Retina (tissue), 1 donor: ENCODE data around the gene SEC61B.
"Not testable (repeated sequence)": the region's sequence is repeated elsewhere in the genome, so short reads cannot be mapped to it uniquely, and the experiment has no call there.

Experiments
- DNase-seq: peaks from one replicate; pipeline ENCODE4 v3.0.0-alpha.2; 2016

SEC61B gene

DNA sequence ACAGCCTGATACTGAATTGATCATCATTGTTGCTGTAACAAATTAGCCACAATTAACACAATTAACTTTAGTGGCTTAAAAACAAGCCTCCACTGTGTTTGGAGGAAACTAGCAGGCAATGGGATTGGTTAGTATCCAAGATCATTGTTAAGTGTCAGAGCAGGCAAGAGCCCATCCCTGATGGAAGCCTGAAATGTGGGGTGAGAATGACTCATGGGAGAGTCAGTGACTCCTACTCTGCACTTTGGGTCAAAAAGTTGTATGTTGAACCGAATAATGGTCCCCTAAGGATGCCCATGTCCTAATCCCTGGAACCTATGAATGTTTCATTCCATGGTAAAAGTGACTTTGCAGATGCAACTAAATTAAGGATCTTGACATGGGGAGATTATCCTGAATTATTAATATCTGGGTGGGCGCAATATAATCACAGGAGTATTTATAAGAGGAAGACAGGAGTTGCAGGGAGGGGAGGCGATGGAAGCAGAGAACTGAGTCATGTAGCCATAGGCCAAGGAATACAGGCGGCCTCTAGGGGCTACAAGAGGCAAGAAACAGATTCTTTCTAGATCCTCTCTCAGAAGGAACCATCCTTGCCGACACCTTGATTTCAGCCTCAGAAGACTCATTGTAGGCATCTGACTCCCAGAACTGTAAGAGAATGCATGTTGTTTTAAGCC is 29.2 kb upstream of the SEC61B start:
- no peak for DNase-seq

DNA sequence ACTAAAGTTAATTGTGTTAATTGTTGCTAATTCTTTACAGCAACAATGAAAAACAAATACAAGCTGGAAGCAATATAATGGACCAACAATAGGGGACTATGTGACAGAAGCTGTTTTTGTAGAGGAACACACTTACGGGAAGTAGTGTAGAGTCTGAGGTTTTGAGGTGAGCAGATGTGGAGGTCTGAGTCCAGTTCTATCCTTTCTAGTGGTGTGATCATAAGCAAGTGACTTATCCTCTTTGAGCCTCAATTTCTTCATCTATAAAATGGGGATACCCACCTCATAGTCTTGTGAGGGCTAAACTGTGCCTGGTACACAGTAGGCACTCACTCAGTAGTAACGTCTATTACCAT is 28.6 kb upstream of the SEC61B start:
- no peak for DNase-seq

DNA sequence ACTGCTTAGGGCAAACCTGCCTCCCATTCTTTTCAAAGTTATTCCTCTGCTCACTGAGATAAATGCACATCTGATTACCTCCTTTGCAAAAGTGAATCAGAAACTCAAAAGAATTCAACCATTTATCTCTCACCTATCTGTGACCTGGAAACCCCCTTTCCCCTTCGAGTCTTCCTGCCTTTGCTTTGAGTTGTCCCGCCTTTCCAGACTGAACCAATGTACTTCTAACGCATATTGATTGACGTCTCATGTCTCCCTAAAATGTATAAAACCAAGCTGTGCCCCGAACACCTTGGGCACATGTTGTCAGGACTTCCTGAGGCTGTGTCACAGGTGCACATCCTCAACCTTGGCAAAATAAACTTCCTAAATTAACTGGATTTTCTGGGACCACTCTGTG is 25.6 kb upstream of the SEC61B start:
- DNase-seq: not testable (repeated sequence)

DNA sequence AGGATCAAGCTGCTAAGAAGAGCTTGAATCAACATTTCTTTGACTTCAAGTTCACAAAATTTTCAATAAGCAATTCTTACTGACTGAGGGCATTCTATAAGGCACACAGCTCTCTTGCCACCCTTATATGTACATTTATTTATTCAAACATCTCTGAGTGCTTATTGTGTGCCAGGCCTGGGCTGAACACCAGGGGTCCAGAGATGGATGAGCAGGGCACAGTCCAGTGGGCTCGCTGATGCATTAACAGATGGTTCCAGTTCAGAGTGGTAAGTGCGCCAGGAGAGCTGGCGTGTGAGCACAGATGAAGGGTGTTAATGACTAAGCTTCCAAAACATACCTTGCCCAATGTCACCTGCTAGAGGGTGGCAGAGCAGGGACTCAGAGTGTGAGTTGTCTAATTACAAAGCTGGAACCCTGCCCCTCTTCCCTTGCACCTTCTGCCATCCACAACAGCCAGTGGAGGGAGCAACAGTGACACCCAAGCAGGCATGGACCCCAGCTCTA is 24.9 kb upstream of the SEC61B start:
- no peak for DNase-seq

DNA sequence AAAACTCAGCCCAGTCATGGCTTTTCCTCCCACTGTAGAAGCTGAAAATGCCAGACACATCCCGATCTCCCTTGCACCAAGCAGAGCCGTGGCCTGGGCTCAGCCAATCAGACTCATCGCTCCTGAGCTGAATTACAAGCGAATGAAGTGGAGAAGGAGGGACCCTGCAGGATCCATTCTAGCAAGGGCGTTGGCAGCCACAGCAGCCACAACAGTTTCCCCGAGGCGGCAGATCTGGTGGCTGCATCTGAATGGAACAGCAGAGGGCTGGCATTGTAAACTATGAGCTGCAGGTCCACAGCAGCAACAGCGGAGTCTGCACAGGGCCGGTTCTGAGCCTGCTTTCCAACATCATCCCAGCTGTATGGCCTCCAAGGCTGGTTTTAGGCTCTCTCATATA is 24.1 kb upstream of the SEC61B start:
- DNase-seq: no peak

DNA sequence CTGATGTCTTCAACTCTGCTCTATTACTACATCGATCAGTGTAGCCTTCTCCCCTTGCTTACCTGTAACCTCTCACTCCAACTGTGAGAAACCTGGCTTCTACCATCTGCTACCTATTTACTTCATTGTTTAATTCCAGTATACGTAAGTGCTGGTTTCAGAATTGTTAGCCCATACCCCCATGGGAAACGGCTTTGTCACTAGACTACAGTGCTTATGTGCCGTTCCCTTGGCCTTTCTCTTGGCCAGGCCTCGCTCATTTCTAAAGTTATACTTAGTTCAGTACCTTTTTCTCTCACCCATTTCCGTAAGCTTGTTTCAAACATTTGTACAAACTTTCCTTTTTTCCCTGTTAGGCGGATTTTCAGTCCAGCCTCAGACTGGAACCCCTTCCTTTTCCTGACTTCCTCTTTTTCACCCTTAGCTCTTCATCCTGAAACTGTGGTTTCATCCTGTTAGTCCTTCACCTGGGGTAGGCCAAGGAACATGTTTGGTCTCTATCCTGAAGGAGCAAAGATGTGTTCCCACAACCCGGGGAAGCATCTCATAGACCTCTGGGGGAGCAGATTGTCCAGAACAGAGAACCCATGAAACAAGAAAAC is 22.0 kb upstream of the SEC61B start:
- DNase-seq: no peak

DNA sequence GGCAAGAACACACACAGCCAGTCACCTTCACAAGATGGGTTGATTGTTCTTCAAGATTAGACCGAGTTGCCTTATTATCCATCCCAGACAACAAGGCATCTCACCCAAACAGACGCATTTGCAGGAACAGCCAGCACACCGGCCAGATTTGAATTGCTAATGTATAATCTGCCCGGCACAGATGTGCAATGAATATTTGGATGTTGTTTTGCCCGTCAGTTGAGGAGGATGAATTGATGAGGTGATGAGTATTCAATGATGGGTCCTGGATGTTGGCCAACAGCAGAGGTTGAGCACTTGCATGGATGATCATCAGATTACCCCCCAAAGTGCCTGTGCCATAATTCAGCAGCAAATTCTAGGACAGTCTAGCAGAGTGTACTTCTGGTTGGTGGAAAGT is 20.5 kb upstream of the SEC61B start:
- no peak for DNase-seq

DNA sequence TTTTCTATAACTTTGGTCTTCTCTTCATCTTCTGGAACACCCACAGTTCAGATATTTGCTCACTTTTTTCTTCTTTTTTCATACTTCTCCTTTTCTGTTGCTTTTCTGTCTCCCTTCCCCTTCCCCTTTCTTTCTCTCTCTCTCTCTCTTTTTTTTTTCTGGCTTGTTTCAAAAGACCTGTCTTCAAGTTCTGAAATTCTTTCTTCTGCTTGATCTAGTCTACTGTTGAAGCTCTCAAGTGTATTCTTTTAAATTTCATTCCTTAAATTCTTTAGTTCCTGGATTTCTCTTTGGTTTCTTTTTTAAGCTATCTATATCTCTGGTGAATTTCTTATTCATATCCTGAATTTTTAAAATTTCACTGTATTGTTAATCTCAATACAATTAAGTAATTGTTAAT is 11.5 kb upstream of the SEC61B start:
- no peak for DNase-seq

DNA sequence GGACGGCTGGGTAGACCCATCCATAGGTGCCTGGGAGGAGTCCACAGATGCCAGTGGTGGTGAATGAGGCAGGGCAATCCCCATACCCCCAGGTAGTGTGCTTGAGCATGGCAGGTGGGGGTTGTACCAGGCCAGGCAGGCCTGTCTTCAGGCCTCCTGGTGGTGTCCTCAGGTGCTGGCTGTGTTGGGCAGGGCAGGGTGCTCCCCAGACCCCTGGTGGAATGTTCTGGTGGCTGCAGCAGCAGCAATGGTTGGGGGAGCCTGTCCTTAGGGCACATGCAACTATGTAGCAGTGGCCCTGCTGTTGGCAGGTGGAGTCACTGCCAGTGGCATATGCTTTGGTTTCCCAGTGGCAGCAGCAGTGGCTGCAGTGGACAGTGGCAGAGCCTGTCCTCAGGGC is 10.3 kb upstream of the SEC61B start:
- DNase-seq: no peak

DNA sequence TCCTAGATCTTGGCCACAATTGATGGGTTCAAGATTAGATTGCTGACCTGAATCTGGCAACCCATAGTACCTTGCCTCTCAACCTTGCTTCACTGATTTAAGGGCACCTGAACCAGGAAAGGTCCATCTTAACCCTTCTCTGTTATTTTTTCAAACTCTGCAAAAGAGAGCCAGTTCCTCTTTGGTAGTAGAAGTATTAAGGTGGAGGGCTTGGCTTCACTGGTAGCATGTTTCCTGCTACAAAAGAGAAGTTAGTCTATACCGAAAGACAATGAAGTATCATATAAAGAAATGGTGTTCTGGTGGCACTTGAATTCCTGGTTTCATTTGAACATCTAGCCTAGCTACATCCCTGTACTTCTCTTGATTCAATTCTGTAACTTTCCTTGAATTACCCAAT is 8.9 kb upstream of the SEC61B start:
- no peak for DNase-seq

DNA sequence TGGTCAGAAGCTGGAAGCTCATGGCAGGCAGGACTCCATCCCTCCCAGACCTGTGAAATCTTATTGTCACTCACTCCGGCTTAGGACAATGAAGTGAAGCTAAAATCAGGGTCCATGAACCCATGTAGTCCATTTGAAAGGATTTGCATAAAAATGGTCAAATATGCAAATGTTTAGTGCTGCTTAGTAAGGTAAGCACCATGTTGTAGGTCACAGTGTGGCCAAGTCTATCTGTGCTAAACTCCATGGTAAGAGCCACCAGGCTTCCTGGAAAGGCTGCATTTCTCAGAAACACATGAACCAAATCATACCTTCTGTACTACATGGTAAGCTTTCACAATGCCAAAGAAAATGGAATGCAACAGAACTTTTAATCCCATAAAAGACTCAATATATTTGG is 6.0 kb upstream of the SEC61B start:
- DNase-seq: no peak

DNA sequence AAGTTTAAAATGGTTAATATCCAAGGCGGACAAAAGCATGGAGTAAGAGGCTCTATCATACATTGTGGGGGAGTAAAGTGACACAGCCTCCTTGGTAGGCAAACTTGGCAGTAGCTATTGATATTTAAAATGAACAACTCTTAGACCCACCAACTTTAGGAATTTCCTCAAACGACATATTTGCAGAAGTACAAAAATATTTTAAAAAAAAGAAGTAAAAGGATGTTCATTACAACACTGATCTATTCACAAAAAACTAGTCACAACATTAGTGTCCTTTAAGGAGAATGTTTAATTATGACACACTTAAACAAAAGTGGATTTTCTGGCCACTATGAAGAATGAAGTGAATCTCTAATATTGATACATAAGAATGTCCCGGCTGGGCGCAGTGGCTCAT is 2.1 kb upstream of the SEC61B start:
- no peak for DNase-seq

DNA sequence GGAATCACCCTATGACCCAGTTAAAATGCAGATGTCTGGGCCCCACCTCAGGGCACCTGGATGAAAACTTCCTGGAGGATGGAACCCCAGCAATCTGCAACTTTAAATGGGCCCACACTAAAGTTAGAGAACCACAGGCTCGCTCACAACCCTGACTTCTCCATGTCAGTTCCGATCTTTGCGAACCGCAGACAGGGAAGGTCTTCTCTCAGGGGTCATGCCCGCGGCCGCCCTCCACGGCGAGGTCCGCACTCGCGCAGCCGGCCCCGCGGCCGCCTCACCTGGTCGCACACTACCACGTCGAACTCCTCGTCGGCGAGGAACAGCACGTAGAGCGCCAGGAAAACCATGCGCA is 839 bp upstream of the SEC61B start:
- DNase-seq: no peak

DNA sequence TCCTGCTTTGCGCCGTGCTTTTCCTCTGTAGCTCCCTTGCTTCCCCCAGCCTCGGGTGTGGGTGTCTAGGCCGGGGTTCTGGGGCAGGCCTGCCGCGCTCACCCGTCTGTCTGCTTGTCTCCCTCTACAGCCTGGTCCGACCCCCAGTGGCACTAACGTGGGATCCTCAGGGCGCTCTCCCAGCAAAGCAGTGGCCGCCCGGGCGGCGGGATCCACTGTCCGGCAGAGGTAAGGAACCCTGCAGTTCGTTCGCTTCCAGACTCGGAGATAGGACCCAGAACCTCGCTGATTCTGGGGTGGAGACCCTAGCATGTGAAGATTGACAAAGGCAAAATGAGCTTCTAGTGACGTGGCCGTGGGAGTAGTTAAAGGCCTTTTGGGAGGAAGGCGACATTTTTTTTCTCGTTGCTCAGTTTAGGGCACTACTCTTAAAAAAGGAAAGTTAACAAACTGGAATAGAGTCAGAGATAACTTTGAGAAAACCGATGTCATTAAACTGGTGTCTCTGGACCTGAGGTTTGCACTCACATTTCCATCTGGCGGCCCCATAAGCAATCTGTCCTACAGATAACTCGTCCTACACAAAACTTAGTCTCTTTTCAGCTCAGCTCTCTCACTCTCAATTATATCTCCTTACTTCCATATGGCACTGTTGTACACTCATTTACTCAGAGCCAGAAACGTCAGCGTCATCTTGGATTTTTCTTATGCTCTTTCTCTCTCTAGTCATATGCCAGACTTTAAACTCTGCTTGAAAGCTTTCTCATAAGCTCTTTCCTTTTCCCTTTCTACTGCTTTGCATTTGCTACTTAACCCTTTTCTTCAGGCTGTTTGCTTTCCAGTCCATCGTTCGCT is 561 bp downstream of the SEC61B start:
- no peak for DNase-seq

DNA sequence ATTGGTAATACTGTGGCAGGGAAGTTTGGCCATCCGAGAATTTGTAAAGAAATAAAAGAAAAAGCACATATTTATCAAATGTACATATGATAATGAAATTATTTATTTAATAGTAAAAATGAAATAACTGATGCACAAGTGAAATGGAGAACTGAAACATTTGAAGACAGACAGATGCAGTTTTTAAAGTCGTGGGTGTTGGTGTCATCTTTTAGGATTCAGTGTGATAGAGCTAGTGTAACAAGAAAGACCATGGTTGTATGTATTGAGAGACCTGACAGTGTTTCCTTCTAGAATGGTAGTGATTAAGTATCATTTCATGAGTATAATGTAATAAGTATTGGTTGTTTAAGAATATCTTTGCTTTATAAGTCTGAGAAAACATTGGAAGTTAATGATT is 2.4 kb downstream of the SEC61B start:
- DNase-seq: no peak

DNA sequence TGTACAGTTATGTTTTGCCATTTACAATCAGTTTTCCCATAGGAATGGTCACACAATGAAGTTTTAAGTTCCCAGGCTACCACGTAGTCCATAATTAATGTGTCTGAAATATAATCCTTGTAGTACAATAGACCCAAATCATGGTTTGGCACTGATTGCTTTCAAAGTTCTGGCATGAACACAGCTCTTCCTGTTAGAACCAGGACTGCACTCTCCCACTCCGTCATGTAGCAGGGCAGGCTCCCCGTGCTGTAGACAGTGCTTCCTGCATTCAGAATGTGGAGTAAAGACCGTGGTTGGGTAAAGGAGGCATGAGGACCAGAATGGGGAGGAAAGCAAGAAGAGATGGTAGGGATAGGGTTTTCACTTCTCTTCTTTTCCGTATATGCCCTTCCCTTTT is 4.0 kb downstream of the SEC61B start:
- no peak for DNase-seq

DNA sequence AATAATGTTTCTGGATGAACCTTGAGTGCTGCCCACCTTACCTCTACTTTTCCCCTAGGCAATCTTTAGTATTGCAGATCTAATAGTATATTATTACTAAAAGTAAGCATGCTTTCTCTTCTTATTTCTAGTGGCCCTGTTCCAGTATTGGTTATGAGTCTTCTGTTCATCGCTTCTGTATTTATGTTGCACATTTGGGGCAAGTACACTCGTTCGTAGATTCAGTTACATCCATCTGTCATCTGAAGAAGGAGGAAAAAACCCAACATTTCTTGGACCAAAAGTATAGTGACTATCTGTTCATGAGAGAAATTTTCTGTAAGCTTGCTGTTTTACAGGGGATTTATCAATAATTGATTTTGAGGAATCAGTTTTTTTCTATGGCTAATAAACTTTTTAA is 8.1 kb downstream of the SEC61B start:
- DNase-seq: no peak

DNA sequence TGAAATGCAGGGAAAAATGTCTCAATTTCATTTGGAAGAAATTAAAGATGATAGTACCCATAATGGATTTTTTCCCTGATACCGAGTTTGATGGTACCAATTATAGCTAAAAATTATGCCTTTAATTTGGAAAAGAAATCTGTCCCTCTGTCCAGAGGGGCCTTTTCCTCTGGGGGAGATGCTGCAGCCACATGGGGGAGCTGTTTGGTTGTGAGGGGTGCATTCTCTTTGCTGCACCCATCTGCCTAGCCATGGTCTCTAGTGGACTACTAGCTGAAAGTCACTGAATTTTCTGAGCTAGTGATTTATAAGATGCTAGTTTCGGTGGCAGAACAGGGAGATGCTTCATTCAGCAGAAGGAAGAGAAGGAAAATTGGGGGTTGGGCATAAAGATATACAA is 9.6 kb downstream of the SEC61B start:
- DNase-seq: no peak

DNA sequence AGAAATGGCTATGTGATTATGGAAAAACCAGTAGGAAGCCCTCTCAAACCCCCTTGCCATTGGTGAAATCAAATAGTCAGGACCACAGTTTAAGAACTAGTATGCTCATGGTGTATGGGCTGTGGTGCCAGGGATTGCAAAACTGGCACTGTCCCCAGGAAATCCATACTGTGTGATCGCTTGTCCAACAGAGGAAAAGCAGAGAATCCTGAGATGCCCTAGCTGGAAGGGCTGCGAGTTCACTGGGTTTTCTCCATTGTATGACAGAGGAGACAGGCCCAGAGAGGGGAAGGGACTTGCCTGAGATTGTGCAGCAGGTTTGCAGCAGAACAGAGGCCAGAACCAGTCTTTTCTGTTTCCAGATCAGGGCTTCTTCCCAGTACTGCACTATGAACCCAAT is 12.5 kb downstream of the SEC61B start:
- DNase-seq: no peak

DNA sequence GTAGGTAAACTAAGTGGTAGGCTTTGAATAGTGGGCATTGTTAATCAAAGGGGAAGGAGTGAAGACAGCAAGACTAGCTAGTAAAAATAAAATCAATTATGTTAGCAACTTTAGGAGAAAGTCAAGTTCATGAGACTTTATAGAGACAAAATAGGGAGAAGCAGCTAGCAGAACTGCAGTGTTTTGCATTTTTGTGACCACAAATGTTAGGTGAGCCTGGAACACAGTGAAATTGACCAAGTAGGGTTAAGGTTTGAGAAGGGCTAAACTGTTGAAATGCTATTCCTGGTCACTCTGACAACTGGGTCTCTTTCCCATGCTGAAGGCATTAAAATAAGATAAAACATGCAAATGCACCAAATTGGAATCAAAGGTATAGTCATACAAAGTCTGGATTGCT is 13.0 kb downstream of the SEC61B start:
- DNase-seq: no peak

DNA sequence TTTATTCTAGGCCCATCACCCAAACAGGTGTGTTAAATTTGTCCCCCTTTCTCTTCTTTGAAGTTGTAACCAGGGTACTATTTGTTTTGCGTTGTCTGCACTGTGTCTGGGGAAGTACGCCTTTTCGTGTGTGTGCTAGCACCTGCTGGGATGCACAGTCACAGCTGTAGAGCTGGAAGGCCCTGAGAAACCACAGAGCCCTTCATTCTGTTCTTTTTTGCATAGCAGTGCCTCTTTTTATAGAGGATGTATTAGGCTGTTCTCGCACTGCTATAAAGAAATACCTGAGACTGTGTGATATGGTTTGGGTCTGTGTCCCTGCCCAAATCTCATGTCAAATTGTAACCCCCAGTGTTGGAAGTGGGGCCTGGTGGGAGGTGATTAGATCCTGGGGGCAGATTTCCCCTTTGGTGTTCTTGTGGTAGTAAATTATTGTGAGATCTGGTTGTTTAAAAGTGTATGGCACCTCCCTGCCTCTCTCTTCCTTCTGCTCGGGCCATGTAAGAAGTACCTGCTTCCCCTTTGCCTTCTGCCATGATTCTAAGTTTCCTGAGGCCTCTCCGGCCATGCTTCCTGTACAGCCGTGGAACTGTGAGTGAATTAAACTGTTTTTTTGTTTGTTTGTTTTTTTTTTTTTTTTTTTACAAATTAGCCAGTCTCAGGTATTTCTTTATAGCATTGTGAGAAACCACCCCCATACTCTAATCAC is 14.0 kb downstream of the SEC61B start:
- no peak for DNase-seq

DNA sequence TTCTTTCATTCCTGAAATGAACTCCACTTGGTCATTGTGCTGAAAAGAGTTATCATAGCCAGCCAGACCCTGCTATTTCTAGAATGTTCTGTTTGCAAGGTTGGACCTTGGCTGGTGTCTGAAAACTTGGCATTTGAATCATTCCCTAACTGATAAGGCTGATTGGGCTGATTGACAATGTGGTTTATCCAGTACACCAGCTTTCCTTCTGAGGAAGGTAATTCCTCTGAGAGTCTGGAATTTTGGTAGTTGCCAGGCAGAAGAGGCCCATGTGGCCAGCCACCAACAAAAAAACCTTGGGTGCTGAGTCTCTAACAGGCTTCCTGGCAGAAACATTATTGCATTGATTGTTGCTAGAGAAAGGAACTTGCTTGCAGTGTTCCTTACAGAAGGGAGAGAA is 15.3 kb downstream of the SEC61B start:
- no peak for DNase-seq

DNA sequence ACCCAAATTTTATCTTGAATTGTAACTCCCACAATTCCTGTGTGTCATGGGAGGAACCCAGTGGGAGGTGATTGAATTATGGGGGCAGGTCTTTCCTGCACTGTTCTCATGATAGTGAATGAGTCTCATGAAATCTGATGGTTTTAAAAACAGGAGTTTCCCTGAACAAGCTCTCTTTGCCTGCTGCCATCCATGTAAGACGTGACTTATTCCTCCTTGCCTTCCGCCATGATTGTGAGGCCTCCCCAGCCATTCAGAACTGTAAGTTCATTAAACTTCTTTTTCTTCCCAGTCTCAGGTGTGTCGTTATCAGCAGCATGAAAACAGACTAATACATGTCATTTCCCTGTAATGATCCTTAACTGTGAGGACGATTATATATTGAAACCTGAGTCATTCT is 15.8 kb downstream of the SEC61B start:
- DNase-seq: not testable (repeated sequence)

DNA sequence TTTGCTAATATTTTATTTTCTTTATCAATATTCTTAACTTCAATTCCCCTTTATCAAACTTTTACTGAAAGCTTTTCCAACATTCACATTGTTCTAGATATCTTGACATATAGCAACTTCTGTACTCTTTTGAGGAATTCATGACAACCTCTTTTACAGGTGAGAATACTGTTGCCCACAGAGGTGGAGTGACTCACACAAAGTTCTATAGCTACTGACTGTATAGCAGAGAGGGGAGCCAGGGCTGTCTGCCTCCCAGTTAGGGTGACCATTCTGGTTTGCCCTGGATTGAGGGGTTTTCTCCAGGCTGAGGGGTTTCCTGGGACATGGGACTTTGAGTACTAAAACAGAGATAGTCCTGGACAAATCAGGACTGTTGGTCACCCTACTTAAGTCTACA is 16.2 kb downstream of the SEC61B start:
- DNase-seq: no peak
